ENCODE measurements around the gene LIPT1.
"Not testable (repeated sequence)": the region's sequence is repeated elsewhere in the genome, so short reads cannot be mapped to it uniquely, and the experiment has no call there.

The LIPT1 gene

DNA sequence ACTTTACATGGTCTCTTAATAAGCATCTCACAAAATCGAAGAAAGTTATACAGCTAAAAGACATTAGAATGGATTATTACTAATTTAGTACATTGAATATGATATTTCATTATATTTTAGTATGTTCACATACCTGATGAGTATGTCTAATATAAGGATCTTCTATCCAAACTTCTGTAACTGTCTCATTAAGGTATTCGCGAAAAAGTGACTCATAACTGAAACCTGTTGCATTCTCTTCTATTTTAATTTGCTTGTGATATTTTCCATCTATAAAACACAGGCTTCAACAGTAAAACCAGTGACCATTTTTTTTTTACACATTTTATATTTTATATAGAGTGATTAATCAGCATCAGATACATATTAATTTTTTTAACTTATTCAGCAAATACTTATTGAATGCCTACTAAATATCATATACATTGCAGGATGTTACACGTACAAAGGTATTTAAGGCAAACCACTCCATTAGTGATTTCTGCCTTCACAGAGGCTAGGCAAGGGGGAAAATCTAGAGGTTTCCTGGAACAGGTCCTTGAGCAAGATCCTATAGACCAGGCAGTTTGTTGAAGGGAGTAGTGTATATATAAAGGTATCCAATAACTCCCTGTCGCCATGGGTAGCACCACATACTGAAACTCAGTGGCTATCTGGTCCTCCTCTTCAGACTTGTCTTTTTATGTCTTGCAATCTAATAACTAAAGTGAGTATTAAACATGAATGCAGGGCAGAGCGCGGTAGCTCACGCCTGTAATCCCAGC lies 16.8 kb downstream of the LIPT1 start:
- DNase-seq (ENCODE audit: low read depth in 2 of 2, low spot score in 1 of 2): no peak

DNA sequence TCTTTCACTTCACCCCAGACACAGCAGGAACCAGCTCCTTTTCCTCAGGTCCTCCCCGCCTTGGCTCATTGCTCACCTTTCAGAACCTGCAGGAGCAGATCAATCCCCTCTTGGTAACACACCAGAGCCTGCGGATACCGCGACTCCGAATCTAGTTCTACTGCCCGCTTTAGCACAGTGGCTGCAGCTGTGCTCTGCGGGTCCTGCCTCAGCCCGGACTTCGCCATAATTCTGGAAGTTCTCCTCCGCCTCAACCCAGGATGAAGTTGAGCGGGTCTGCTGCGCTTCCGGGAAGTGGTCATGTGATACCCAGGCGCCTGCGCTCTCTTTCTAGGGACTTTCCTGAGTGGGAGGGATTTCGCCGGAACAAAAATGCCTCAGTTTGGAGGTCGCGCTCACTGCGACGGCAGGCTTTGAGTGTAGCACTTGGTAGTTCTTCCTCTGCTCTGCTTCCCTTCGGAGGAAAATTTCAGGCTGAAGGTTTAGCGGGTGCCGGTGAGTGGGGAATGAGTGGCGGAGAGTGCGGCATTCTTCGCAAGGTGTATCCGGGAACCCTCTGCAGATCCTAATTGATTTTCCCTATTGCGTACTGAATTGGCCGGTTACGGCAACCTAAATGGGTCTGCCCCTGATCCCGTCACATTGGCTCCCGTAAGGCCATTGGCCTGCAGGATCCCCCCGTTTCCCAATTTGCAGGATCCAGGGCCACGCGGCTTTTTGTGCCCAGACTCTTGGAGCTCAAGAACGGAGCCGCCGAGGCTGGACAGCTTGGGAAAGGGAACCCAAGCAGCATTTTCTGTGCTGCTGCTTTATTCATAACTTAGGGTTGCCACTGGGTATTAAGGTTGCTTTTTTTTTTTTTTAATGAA lies 26.2 kb downstream of the LIPT1 start, which contains the start of the genes MITD1 and MRPL30:
Gene MITD1 (minus strand): TSS at position 304 of the 869 bp plus-strand sequence. CDS start 77 bp downstream, at position 227.
Gene MRPL30 (plus strand): TSS at position 430 of the 869 bp plus-strand sequence. CDS start 5,020 bp downstream, outside the sequence.
- peak; percentile 80 to 83 for DNase-seq (ENCODE audit: low read depth in 2 of 2, low spot score in 1 of 2)

GRCh38 chr2:99181624-99182000 lies 26.8 kb downstream of the LIPT1 start:
- DNase-seq (ENCODE audit: low read depth in 2 of 2, low spot score in 1 of 2): no peak

DNA sequence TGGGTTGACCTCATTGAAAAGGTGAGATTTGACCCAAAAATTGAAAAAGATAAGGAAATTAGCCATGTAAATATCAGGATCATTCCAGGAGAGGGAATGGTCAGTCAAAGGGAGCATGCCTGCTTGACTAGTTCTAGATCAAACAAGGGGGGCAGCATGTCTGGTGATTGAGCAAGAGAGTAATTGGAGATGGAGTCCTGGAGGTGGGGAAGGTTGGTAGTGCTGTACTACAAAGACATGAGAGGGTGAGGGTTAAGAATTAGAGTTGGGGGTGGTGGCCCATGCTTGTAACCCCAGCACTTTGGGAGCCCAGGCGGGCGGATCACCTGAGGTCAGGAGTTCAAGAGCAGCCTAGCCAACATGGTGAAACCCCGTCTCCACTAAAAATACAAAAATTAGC lies 28.3 kb downstream of the LIPT1 start:
- no peak for DNase-seq (ENCODE audit: low read depth in 2 of 2, low spot score in 1 of 2)

GRCh38 chr2:99184811-99185210 lies 30.0 kb downstream of the LIPT1 start:
- DNase-seq (ENCODE audit: low read depth in 2 of 2, low spot score in 1 of 2): no peak

DNA sequence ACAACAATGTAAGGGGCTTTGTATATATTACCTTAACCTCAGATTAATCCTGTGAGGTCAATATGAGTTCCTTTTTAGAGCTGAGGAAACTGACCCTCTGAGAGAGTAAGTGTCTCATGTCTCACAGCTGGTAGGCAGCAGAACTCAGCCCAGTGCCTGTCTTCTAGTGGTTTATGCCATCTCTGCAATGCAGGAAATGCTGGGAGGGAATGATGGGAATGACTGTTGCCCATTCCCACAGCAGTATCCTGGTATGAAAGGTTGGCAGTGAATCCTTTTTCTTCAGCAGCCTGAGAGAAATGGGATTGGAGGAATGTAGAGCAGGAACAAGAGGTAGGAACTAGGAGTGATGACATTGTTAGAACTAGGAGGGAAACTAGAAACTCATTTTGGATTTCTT lies 32.2 kb downstream of the LIPT1 start:
- no peak for DNase-seq (ENCODE audit: low read depth in 2 of 2, low spot score in 1 of 2)

- no peak for DNase-seq (ENCODE audit: low read depth in 2 of 2, low spot score in 1 of 2)
Measured at GRCh38 chr2:99188357-99188756, 33.6 kb downstream of the LIPT1 start.

GRCh38 chr2:99190548-99190947 lies 35.8 kb downstream of the LIPT1 start:
- no peak for DNase-seq (ENCODE audit: low read depth in 2 of 2, low spot score in 1 of 2)

- not testable (repeated sequence) for DNase-seq (ENCODE audit: low read depth in 2 of 2, low spot score in 1 of 2)
Measured at GRCh38 chr2:99192364-99192763, 37.6 kb downstream of the LIPT1 start.

DNA sequence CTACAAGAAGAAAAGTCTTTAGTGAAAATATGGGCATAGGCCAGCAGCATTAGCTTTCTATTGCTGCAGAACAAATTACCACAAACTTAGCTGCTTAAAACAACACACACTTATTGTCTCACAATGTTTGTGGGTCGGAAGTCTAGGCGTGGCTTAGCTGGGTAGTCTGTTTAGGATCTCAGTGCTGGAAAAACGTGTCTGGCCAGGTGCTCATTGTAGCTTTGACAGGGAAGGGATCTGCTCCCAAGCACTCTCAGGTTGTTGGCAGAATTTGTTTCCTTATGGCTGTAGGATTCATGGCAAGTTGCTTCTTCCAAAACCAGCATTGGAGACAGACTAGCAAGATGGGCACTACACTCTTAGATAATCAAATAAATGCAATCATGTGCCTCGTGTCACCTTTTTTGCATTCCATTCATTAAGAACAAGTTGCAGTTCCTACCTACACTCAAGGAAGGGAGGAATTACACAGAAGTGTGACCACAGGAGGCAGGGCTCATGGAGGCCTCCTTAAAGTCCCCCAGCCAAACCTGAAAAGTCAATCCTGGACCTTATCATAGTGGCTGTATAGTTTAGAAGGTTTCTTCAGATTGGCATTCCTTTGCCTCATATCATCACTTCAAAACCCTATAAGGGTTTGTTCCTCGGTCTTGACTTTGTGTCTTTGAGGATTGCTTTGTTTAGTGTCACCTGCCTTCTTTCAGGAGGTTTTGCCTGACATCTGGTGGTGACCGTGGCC lies 43.5 kb downstream of the LIPT1 start:
- DNase-seq (ENCODE audit: low read depth in 2 of 2, low spot score in 1 of 2): no peak

DNA sequence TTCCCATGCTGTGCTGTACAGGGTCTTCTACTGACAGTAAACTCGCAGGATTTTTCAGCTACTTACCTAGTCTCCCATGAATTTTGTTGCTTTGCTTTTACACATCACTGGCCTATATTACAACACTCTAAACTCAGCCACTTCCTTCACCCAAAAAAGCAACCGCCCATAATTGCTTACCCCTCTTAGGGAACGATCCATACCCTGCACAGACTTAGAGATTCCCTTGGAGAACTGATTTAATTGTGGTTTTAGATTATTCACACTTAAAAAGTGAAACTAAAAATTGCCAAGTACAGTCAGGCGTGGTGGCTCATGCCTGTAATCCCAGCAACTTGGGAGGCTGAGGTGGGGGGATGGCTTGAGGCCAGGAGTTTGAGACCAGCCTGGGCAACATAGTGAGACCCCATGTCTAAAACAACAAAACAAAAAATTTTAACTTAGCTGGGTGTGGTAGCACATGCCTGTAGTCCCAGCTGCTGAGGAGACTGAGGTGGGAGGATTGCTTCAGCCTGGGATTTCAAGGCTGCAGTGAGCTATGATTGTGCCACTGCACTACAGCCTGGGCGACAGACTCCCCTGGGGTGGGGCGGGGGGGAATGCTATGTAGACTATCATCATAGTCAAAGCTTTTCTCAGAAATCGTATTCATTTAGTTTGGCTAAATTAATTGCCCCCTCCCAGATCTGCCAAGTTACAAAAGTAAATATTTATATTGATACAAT lies 45.5 kb downstream of the LIPT1 start:
- no peak for DNase-seq (ENCODE audit: low read depth in 2 of 2, low spot score in 1 of 2)

DNA sequence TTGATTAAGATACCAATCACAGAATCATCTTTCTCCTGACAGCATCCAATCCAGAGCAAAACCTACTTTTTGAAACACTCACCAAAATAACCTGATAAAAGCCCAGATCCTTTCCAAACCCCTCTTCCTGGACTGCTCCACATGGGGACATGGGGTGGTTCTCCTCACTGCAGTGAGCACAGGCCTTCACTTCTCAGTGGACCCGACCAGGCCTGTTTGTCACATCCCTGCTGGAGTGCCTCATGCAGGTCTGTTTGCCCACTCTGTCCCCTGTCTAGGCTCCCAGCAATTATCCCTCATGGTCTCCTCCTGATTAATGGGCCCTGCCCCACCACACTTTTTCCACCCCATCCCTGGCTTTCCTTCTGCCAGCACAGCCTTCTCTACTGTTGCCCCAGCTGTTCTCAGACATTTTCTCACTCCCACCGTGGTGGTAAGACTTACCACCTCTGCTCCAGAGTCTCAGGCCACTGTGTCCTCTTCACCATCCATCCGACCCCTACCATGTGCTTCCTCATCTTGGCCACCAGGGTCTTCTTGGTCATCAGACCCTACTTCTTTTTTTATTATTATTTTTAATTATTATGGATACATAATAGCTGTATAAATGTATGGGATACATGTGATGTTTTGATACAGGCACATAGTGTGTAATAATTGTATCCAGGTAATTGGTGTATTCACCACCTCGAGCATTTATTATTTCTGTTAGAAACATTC lies 47.4 kb downstream of the LIPT1 start:
- DNase-seq (ENCODE audit: low read depth in 2 of 2, low spot score in 1 of 2): no peak

- DNase-seq (ENCODE audit: low read depth in 2 of 2, low spot score in 1 of 2): no peak
Measured at GRCh38 chr2:99205491-99205890, 50.7 kb downstream of the LIPT1 start.

Measured in stimulated activated CD8-positive, alpha-beta memory T cell treated with anti-CD3 and anti-CD28 coated beads, Interleukin-4, amount 100 ng/mL, for 1 hour (primary cell).